PFSK-1 (cell line): ENCODE data around the gene ATP10A.

ENCODE experiments used
- FOXP2 ChIP-seq: optimal IDR thresholded peaks from 2 replicates; pipeline ENCODE3; 2011; ENCODE audit warnings: borderline replicate concordance, control low read depth, inconsistent platforms; ENCODE audit not compliant: insufficient read depth; ENCODE audit errors: extremely low read length, extremely low read depth
- POLR2AphosphoS5 ChIP-seq: IDR thresholded peaks from 2 replicates; pipeline ENCODE4 v1.6.1; 2012; ENCODE audit warnings: low read depth, mild to moderate bottlenecking, control low read depth, low read length, moderate library complexity
- SIN3A ChIP-seq: IDR thresholded peaks from 2 replicates; pipeline ENCODE4 v1.6.1; 2012; ENCODE audit warnings: mild to moderate bottlenecking, low read length, moderate library complexity, borderline replicate concordance; ENCODE audit not compliant: insufficient read depth
- TAF1 ChIP-seq: IDR thresholded peaks from 2 replicates; pipeline ENCODE4 v1.6.1; 2012; ENCODE audit warnings: low read length, control low read depth, borderline replicate concordance; ENCODE audit not compliant: insufficient read depth
- TF ChIP-seq, protein P1 (sequence below), 2 experiments: IDR thresholded peaks; 2 replicates each; pipeline versions ENCODE4 v1.6.1 to v1.8.0; 2011 to 2012; ENCODE audit warnings: low read depth in 2 of 2, low read length in 2 of 2, control low read depth in 1 of 2, inconsistent platforms in 1 of 2, mild to moderate bottlenecking in 1 of 2, moderate library complexity in 1 of 2; ENCODE audit not compliant: insufficient read depth in 1 of 2

ATP10A gene

DNA sequence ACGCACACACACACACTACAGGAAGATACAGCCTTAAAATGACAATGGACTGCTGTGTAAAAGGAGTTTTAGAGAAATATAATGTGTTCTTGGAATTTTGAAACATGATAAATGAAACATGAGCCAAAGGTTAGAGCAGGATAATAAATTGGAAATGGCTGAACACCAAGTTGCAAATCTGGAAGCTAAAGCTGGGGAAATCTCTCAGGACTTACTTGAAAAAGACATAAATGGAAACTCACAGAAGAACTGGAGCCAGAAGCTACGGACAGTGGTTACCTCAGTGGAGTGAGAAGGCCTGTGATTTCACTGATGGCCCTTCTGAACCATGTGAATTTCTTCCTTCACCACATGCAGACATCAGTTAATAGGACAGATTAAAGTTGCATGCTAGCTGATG, 37.3 kb upstream of the ATP10A start:
- TF ChIP-seq POLR2AphosphoS5 (no peak), TAF1 (no peak), FOXP2 (no peak), SIN3A (no peak)
- TF ChIP-seq, protein P1, sequence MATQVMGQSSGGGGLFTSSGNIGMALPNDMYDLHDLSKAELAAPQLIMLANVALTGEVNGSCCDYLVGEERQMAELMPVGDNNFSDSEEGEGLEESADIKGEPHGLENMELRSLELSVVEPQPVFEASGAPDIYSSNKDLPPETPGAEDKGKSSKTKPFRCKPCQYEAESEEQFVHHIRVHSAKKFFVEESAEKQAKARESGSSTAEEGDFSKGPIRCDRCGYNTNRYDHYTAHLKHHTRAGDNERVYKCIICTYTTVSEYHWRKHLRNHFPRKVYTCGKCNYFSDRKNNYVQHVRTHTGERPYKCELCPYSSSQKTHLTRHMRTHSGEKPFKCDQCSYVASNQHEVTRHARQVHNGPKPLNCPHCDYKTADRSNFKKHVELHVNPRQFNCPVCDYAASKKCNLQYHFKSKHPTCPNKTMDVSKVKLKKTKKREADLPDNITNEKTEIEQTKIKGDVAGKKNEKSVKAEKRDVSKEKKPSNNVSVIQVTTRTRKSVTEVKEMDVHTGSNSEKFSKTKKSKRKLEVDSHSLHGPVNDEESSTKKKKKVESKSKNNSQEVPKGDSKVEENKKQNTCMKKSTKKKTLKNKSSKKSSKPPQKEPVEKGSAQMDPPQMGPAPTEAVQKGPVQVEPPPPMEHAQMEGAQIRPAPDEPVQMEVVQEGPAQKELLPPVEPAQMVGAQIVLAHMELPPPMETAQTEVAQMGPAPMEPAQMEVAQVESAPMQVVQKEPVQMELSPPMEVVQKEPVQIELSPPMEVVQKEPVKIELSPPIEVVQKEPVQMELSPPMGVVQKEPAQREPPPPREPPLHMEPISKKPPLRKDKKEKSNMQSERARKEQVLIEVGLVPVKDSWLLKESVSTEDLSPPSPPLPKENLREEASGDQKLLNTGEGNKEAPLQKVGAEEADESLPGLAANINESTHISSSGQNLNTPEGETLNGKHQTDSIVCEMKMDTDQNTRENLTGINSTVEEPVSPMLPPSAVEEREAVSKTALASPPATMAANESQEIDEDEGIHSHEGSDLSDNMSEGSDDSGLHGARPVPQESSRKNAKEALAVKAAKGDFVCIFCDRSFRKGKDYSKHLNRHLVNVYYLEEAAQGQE (IDR thresholded peaks at IDR 0.05; ENCODE audit: insufficient read depth in 1 of 2, low read depth in 2 of 2, low read length in 2 of 2), result no peak

DNA sequence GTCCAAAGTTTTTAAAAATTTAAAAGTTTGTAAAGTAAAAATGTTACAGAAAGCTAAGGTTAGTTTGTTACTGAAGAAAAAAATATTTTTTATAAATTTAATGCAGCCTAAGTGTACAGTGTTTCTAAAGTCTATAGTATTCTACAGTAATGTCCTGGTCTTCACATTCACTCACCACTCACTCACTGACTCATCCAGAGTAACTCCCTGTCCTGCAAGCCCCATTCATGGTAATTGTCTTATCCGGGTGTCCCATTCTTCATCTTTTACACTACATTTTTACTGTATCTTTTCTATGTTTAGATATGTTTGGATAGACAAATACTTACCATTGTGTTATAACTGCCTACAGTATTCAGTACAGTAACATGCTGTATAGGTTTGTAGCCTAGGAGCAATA, 36.7 kb upstream of the ATP10A start:
- TF ChIP-seq POLR2AphosphoS5, result no peak
- TF ChIP-seq, protein P1 (IDR thresholded peaks at IDR 0.05; ENCODE audit: insufficient read depth in 1 of 2, low read depth in 2 of 2, low read length in 2 of 2), result no peak
- TF ChIP-seq TAF1, result no peak
- TF ChIP-seq SIN3A, result no peak
- TF ChIP-seq FOXP2, result no peak

DNA sequence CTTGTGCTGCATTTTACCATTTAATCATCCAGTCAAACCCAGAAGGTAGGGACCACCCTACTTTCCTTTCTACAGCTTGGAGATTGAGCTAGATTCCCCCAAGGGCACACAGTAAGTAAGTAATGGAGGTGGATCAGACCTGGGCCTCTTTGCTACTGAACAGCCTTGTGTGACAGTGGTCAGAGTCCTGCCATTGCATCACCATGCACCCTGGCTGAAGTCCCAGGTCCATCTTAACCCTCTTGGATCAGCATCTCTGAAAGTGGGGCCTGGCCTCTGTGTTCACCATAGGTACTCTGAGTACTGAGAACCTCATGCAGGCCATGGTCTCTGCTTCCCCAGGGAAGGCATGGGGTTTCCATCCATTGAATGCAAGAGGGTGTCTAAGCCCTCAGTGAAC, 34.5 kb upstream of the ATP10A start:
- no peak for TF ChIP-seq TAF1
- TF ChIP-seq, protein P1 (IDR thresholded peaks at IDR 0.05; ENCODE audit: insufficient read depth in 1 of 2, low read depth in 2 of 2, low read length in 2 of 2), result no peak
- no peak for TF ChIP-seq FOXP2
- no peak for TF ChIP-seq SIN3A
- TF ChIP-seq POLR2AphosphoS5, result no peak

DNA sequence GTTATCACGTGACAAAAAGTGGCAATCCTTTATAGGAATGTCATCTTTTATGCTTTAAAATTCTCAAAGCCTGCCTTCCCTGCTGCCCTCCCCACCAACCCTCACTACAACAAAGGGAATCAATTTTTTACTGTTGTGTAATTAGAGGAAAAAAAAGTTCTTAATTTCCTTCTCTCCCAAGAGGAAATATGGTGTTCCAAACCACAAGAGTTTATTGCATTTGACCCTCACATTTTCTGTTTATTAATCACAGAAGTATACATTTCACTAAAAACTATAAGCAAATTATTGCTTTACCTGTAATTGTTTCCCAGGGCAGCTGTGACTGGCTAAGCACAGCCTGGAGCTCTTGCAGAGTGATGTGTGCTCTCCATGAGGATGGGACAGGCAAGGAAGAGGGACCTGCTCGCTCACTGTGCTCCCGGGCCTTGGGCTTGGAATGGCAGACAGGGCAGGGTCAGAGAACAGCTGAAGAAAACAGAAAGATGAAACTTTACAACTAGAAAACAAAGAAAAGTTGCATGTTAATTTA, 31.3 kb upstream of the ATP10A start:
- TF ChIP-seq, protein P1 (IDR thresholded peaks at IDR 0.05; ENCODE audit: insufficient read depth in 1 of 2, low read depth in 2 of 2, low read length in 2 of 2), result no peak
- TF ChIP-seq FOXP2 (no peak), SIN3A (no peak), POLR2AphosphoS5 (no peak), TAF1 (no peak)

DNA sequence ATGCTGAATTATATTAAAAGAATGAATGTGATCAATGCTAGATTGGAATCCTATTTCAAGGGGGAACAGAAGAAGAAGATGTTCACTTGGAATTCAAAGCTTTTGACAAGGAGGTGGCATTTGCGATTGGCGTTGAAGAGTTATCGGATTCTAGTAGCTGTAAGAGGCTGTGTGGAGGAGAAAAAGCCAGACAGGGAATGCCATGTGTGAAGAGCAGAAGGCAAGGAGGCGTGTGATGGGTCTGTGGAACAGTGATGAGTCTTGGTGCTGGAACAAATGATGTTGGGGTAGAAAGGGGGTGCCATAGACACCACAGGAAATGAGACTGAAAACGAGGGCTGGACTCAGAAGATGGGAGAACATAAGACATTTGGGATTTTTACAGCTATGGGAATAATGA, 30.5 kb upstream of the ATP10A start:
- TF ChIP-seq, protein P1 (IDR thresholded peaks at IDR 0.05; ENCODE audit: insufficient read depth in 1 of 2, low read depth in 2 of 2, low read length in 2 of 2), result no peak
- TF ChIP-seq FOXP2 (no peak), SIN3A (no peak), POLR2AphosphoS5 (no peak), TAF1 (no peak)
